Amniotic epithelial cell (primary cell): Measurements from ENCODE around the gene ATP2C2.
"Not testable (repeated sequence)": the region's sequence is repeated elsewhere in the genome, so short reads cannot be mapped to it uniquely, and the experiment has no call there.

Source experiments
- DNase-seq: peaks from one replicate; pipeline ENCODE4 v3.0.0-alpha.2; 2010; ENCODE audit warnings: low read depth

The ATP2C2 gene

GRCh38 chr16:84341528-84342295, 26.6 kb upstream of the ATP2C2 start:
- no peak for DNase-seq

GRCh38 chr16:84343800-84344199, 24.5 kb upstream of the ATP2C2 start:
- DNase-seq: not testable (repeated sequence)

- DNase-seq: no peak
These were observed 23.6 kb upstream of the ATP2C2 start for GRCh38 chr16:84344781-84345180.

- no peak for DNase-seq
These were observed 21.2 kb upstream of the ATP2C2 start for GRCh38 chr16:84347161-84347560.

GRCh38 chr16:84348386-84348888, 19.9 kb upstream of the ATP2C2 start:
- DNase-seq: no peak

GRCh38 chr16:84349862-84350684, 18.3 kb upstream of the ATP2C2 start:
- DNase-seq: no peak

GRCh38 chr16:84350685-84351400, 17.5 kb upstream of the ATP2C2 start:
- no peak for DNase-seq

- DNase-seq: no peak
These were observed 16.7 kb upstream of the ATP2C2 start for GRCh38 chr16:84351630-84352029.

GRCh38 chr16:84354306-84354705, 14.0 kb upstream of the ATP2C2 start:
- no peak for DNase-seq

GRCh38 chr16:84355149-84355548, 13.2 kb upstream of the ATP2C2 start:
- no peak for DNase-seq

- no peak for DNase-seq
These were observed 12.2 kb upstream of the ATP2C2 start for GRCh38 chr16:84356176-84356575.

- peak; percentile 7 for DNase-seq
These were observed 11.7 kb upstream of the ATP2C2 start for GRCh38 chr16:84356591-84357116.

- peak; percentile 69 for DNase-seq
These were observed 11.1 kb upstream of the ATP2C2 start for GRCh38 chr16:84357191-84357651.

- no peak for DNase-seq
These were observed 9.6 kb upstream of the ATP2C2 start for GRCh38 chr16:84358601-84359295.

- DNase-seq: no peak
These were observed 9.0 kb upstream of the ATP2C2 start for GRCh38 chr16:84359326-84359725.

GRCh38 chr16:84360170-84360569, 8.2 kb upstream of the ATP2C2 start:
- no peak for DNase-seq

- no peak for DNase-seq
These were observed 7.6 kb upstream of the ATP2C2 start for GRCh38 chr16:84360748-84361147.

GRCh38 chr16:84361546-84361945, 6.8 kb upstream of the ATP2C2 start:
- DNase-seq: no peak

- no peak for DNase-seq
These were observed 5.8 kb upstream of the ATP2C2 start for GRCh38 chr16:84362471-84362941.

GRCh38 chr16:84366208-84366607, 2.1 kb upstream of the ATP2C2 start:
- no peak for DNase-seq

GRCh38 chr16:84367297-84367680, 1.0 kb upstream of the ATP2C2 start:
- no peak for DNase-seq
